Activated T-cell treated with anti-CD3 and anti-CD28 coated beads, Interleukin-2, amount 50 U/mL, for 72 hours (primary cell): ENCODE results near the gene UBE2I. TPM values are rescaled to one million over a fixed set of nuclear protein-coding genes. Genes with fewer than 3 reads are reported as not detected.
"Not testable (repeated sequence)": the region's sequence is repeated elsewhere in the genome, so short reads cannot be mapped to it uniquely, and the experiment has no call there.

Experiments used
- ATAC-seq, 2 donors: fragments of 150-1000 bp; cut with Tn5 transposase; replicated peaks in 1 of 2; 2 replicates each; pipeline ENCODE4 v1.10.0; 2021; ENCODE audit warnings: moderate library complexity in 2 of 2, mild to moderate bottlenecking in 1 of 2
- DNase-seq, 2 donors: peaks; one replicate each; pipeline ENCODE4 v3.0.0; 2021 to 2022; ENCODE audit warnings: mixed read lengths in 1 of 2
- H3K27ac Mint-ChIP-seq: one replicate; pipeline ENCODE4 v1.8.0; 2022; ENCODE audit warnings: mild to moderate bottlenecking, moderate library complexity, mixed read lengths
- H3K27me3 Mint-ChIP-seq: one replicate; pipeline ENCODE4 v1.8.0; 2022; ENCODE audit warnings: low read depth, mixed read lengths
- H3K36me3 Mint-ChIP-seq, 2 donors: one replicate each; pipeline ENCODE4 v1.8.0; 2022; ENCODE audit warnings: mixed read lengths in 2 of 2, mild to moderate bottlenecking in 1 of 2; ENCODE audit not compliant: insufficient read depth in 2 of 2
- H3K4me1 Mint-ChIP-seq: one replicate; pipeline ENCODE4 v1.8.0; 2022; ENCODE audit warnings: low read depth, mixed read lengths
- H3K4me3 Mint-ChIP-seq, 2 donors: one replicate each; pipeline ENCODE4 v1.8.0; 2022; ENCODE audit warnings: mild to moderate bottlenecking in 2 of 2, mixed read lengths in 2 of 2, moderate library complexity in 2 of 2
- H3K9me3 Mint-ChIP-seq, 2 donors: one replicate each; pipeline ENCODE4 v1.8.0; 2022; ENCODE audit warnings: mixed read lengths in 2 of 2
- total RNA-seq, 2 donors: library from RNA; stranded (reverse); gene quantifications; one replicate each; pipeline ENCODE4 v1.2.3, GENCODE V29; 2022

UBE2I gene
- total RNA-seq, 2 donors from 2014 or later: 225 to 231 TPM

- H3K9me3 Mint-ChIP-seq: no peaks in the 10 kb centered on the region
- H3K36me3 Mint-ChIP-seq: peaks cover 3 to 6% of the 10 kb centered on the region in 2 donors
- no peak overlapping the region for H3K4me3 Mint-ChIP-seq
- peaks cover 8% of the 10 kb centered on the region for H3K4me1 Mint-ChIP-seq
- H3K27me3 Mint-ChIP-seq: peaks cover 8% of the 10 kb centered on the region
- ATAC-seq (peak in 1 of 2 donors; percentile 7), DNase-seq (no peak)
- H3K27ac Mint-ChIP-seq: no peak overlapping the region
Measured at GRCh38 chr16:1326946-1327618, 17.6 kb downstream of the UBE2I start.

GRCh38 chr16:1327619-1327947, 18.1 kb downstream of the UBE2I start:
- Mint-ChIP-seq H3K36me3 (peaks cover 3 to 6% of the 10 kb centered on the region in 2 donors), H3K4me3 (no peak overlapping the region), H3K4me1 (peaks cover 12% of the 10 kb centered on the region), H3K27me3 (peaks cover 12% of the 10 kb centered on the region), H3K9me3 (no peaks in the 10 kb centered on the region), H3K27ac (no peak overlapping the region)
- DNase-seq: no peak
- no peak for ATAC-seq

- not testable (repeated sequence) for H3K4me3 Mint-ChIP-seq, H3K9me3 Mint-ChIP-seq, DNase-seq
Measured at GRCh38 chr16:1328136-1328535, 18.7 kb downstream of the UBE2I start.

GRCh38 chr16:1328961-1329360, 19.5 kb downstream of the UBE2I start:
- DNase-seq, H3K27ac Mint-ChIP-seq, H3K9me3 Mint-ChIP-seq, ATAC-seq, H3K36me3 Mint-ChIP-seq, H3K4me3 Mint-ChIP-seq: not testable (repeated sequence)
- Mint-ChIP-seq H3K27me3 (peaks cover 16% of the 10 kb centered on the region), H3K4me1 (peaks cover 14% of the 10 kb centered on the region)

More at GRCh38 chr16:1328136-1328535, 18.7 kb downstream of the UBE2I start:
- H3K4me1 Mint-ChIP-seq: peaks cover 14% of the 10 kb centered on the region
- not testable (repeated sequence) for ATAC-seq, H3K27ac Mint-ChIP-seq, H3K36me3 Mint-ChIP-seq
- H3K27me3 Mint-ChIP-seq: peaks cover 16% of the 10 kb centered on the region

GRCh38 chr16:1330260-1330914, 21.0 kb downstream of the UBE2I start:
- Mint-ChIP-seq H3K4me1 (peaks cover 14% of the 10 kb centered on the region), H3K27me3 (peaks cover 28% of the 10 kb centered on the region), H3K9me3 (no peaks in the 10 kb centered on the region), H3K27ac (no peak overlapping the region), H3K36me3 (peaks cover 0 to 2% of the 10 kb centered on the region in 2 donors), H3K4me3 (no peak overlapping the region)
- ATAC-seq: peak in 1 of 2 donors; percentile 8
- DNase-seq: no peak

GRCh38 chr16:1330931-1331711, 21.7 kb downstream of the UBE2I start:
- no peak for DNase-seq
- H3K4me1 Mint-ChIP-seq: peaks cover 21% of the 10 kb centered on the region
- no peak for ATAC-seq
- peak overlapping the region in 1 of 2 donors; percentile 7 for H3K4me3 Mint-ChIP-seq
- H3K36me3 Mint-ChIP-seq: peaks cover 0 to 2% of the 10 kb centered on the region in 2 donors
- no peaks in the 10 kb centered on the region for H3K9me3 Mint-ChIP-seq
- no peak overlapping the region for H3K27ac Mint-ChIP-seq
- H3K27me3 Mint-ChIP-seq: peaks cover 35% of the 10 kb centered on the region

GRCh38 chr16:1331712-1332617, 22.5 kb downstream of the UBE2I start:
- H3K9me3 Mint-ChIP-seq: no peaks in the 10 kb centered on the region
- H3K4me3 Mint-ChIP-seq: peak overlapping the region; percentile 78
- no peaks in the 10 kb centered on the region for H3K36me3 Mint-ChIP-seq
- DNase-seq: peak in 1 of 2 donors; percentile 42
- H3K4me1 Mint-ChIP-seq: peaks cover 22% of the 10 kb centered on the region
- peaks cover 36% of the 10 kb centered on the region for H3K27me3 Mint-ChIP-seq
- H3K27ac Mint-ChIP-seq: peak overlapping the region; percentile 38
- peak; percentile 25 to 29 for ATAC-seq

- peak overlapping the region; percentile 78 for H3K4me3 Mint-ChIP-seq
- H3K27me3 Mint-ChIP-seq: peaks cover 36% of the 10 kb centered on the region
- peak overlapping the region; percentile 38 for H3K27ac Mint-ChIP-seq
- ATAC-seq (peak; percentile 5 to 11), DNase-seq (no peak)
- H3K36me3 Mint-ChIP-seq: no peaks in the 10 kb centered on the region
- H3K4me1 Mint-ChIP-seq: peaks cover 22% of the 10 kb centered on the region
- H3K9me3 Mint-ChIP-seq: no peaks in the 10 kb centered on the region
Measured at GRCh38 chr16:1332618-1333148, 23.2 kb downstream of the UBE2I start.

GRCh38 chr16:1333149-1333812, 23.8 kb downstream of the UBE2I start, which contains the start of gene BAIAP3:
Gene BAIAP3 (plus strand): TSS chr16:1333645. CDS start chr16:1338550, 4,905 bp downstream.
- peak; percentile 62 to 67 for DNase-seq
- H3K4me1 Mint-ChIP-seq: peaks cover 22% of the 10 kb centered on the region
- H3K27ac Mint-ChIP-seq: peak within 1 kb of the TSS; percentile 38
- H3K4me3 Mint-ChIP-seq: peak within 1 kb of the TSS; percentile 78
- H3K36me3 Mint-ChIP-seq: no peaks in the 10 kb centered on the region
- H3K9me3 Mint-ChIP-seq: no peaks in the 10 kb centered on the region
- peak; percentile 70 to 75 for ATAC-seq
- peaks cover 36% of the 10 kb centered on the region for H3K27me3 Mint-ChIP-seq

GRCh38 chr16:1333854-1334700, 24.6 kb downstream of the UBE2I start:
- Mint-ChIP-seq H3K9me3 (no peaks in the 10 kb centered on the region), H3K27ac (no peak overlapping the region), H3K4me3 (peak overlapping the region in 1 of 2 donors; percentile 29), H3K36me3 (no peaks in the 10 kb centered on the region), H3K27me3 (peaks cover 36% of the 10 kb centered on the region), H3K4me1 (peaks cover 22% of the 10 kb centered on the region)
- ATAC-seq (no peak), DNase-seq (no peak)

- Mint-ChIP-seq H3K36me3 (no peaks in the 10 kb centered on the region), H3K27ac (no peak overlapping the region), H3K27me3 (peaks cover 36% of the 10 kb centered on the region), H3K4me1 (peaks cover 22% of the 10 kb centered on the region), H3K9me3 (no peaks in the 10 kb centered on the region), H3K4me3 (no peak overlapping the region)
- DNase-seq: no peak
- no peak for ATAC-seq
Measured at GRCh38 chr16:1334739-1335138, 25.3 kb downstream of the UBE2I start.
